ENCODE results near the gene HAGHL. TPM values are rescaled to one million over a fixed set of nuclear protein-coding genes. Genes with fewer than 3 reads are reported as not detected.

The HAGHL gene
- total and polyA plus RNA-seq, 3 donors from 2014 or later = 7.2 to 13.7 (median 9.9) TPM

- TF ChIP-seq CTCF (IDR thresholded peaks at IDR 0.05) (no peak), POLR2A (IDR thresholded peaks at IDR 0.05) (no peak)
- Histone ChIP-seq H3K4me3 (no peak overlapping the region), H3K27me3 (no peaks in the 10 kb centered on the region), H3K36me3 (ENCODE audit: low read depth, missing control alignments) (no peaks in the 10 kb centered on the region), H3K4me1 (no peaks in the 10 kb centered on the region), H3K27ac (no peak overlapping the region), H3K9me3 (no peaks in the 10 kb centered on the region)
- WGBS, 2 donors = 81 to 88% methylated on average over 16 to 29 of the region's 48 CpGs
- no peak for DNase-seq
- intact Hi-C loops (cut with DNase I; ENCODE audit: low total_unique reads) = no loop called here
These were observed 40.1 kb downstream of the HAGHL start for GRCh38 chr16:766820-767640.

GRCh38 chr16:767743-768235, 40.9 kb downstream of the HAGHL start:
- Histone ChIP-seq H3K4me3 (no peak overlapping the region), H3K9me3 (no peaks in the 10 kb centered on the region), H3K36me3 (ENCODE audit: low read depth, missing control alignments) (no peaks in the 10 kb centered on the region), H3K27ac (no peak overlapping the region), H3K4me1 (no peaks in the 10 kb centered on the region), H3K27me3 (no peaks in the 10 kb centered on the region)
- intact Hi-C loops (cut with DNase I; ENCODE audit: low total_unique reads) = no loop called here
- 67 to 77% methylated on average over 8 to 27 of the region's 38 CpGs for WGBS, 2 donors
- no peak for TF ChIP-seq POLR2A (IDR thresholded peaks at IDR 0.05)
- no peak for TF ChIP-seq CTCF (IDR thresholded peaks at IDR 0.05)
- DNase-seq = no peak

- no peaks in the 10 kb centered on the region for H3K27me3 ChIP-seq
- H3K9me3 ChIP-seq = no peaks in the 10 kb centered on the region
- no peak overlapping the region for H3K27ac ChIP-seq
- no peaks in the 10 kb centered on the region for H3K36me3 ChIP-seq (ENCODE audit: low read depth, missing control alignments)
- WGBS, 2 donors = 84 to 87% methylated on average over 15 to 21 of the region's 21 CpGs
- DNase-seq = no peak
- no peaks in the 10 kb centered on the region for H3K4me1 ChIP-seq
- no peak overlapping the region for H3K4me3 ChIP-seq
- TF ChIP-seq CTCF (IDR thresholded peaks at IDR 0.05) = no peak
- no peak for TF ChIP-seq POLR2A (IDR thresholded peaks at IDR 0.05)
- intact Hi-C loops (cut with DNase I; ENCODE audit: low total_unique reads) = no loop called here
These were observed 41.5 kb downstream of the HAGHL start for GRCh38 chr16:768428-768827.

- no peaks in the 10 kb centered on the region for H3K36me3 ChIP-seq (ENCODE audit: low read depth, missing control alignments)
- no peak for DNase-seq
- H3K27ac ChIP-seq = no peak overlapping the region
- intact Hi-C loops (cut with DNase I; ENCODE audit: low total_unique reads) = no loop called here
- TF ChIP-seq POLR2A (IDR thresholded peaks at IDR 0.05) (no peak), CTCF (IDR thresholded peaks at IDR 0.05) (no peak)
- H3K27me3 ChIP-seq = no peaks in the 10 kb centered on the region
- no peak overlapping the region for H3K4me3 ChIP-seq
- H3K4me1 ChIP-seq = no peaks in the 10 kb centered on the region
- H3K9me3 ChIP-seq = no peaks in the 10 kb centered on the region
- WGBS, 2 donors = 86 to 89% methylated on average over 6 to 19 of the region's 20 CpGs
These were observed 42.4 kb downstream of the HAGHL start for GRCh38 chr16:769184-769784.
